GM21717 (cell line): ENCODE measurements around the gene SAT2.
"Not testable (repeated sequence)": the region's sequence is repeated elsewhere in the genome, so short reads cannot be mapped to it uniquely, and the experiment has no call there.

Experiments
- ATAC-seq: cut with Tn5 transposase; IDR thresholded peaks from one replicate; pipeline ENCODE4 v1.9.1; 2021; ENCODE audit warnings: mild to moderate bottlenecking, moderate library complexity; ENCODE audit not compliant: unreplicated experiment

SAT2 gene

DNA sequence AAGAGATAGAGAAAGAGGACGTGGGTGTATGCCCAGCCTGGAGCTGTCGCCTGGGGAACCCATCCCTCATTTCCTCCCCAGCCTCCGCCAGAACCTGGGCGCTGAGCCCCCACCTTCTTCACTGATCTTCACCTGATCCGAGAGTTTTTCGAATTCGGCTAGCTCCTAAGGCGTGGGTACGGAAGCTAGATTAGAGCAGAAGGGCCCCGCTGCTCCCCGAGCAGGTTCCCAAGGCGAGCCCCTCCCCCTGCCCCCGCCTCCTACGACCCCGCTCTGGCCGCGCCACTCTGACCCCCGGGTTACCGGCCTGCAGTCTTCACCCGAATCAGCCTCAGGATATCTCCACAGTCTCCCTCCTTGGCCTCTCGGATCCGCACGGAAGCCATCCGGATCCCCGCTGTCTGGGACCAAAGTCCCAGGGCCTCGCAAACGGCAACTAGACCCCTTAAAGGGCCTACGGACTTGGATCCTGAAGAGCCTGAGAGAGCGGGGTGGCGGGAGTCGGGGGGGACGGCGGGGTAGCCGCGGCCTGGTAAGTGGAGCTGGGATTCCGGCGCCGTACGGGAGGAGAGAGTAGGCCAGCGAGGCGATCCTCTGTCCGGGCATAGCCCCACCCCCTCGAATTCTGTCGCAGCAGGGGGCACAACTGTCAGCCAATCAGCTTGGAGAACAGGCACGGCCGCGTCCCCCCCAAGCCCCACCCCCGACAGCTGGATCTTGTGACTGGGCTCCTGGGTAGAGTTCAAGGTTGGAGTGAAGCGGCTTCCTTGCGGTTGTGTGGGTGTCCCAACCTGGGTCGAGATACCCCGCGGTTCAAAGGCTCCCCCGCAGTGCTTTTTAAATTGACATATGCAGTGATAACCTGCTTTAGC is at the start of gene SAT2:
SAT2 (minus strand) TSS at position 572 of the 872 bp plus-strand sequence; CDS start at position 386, 186 bp downstream.
- no peak for ATAC-seq

DNA sequence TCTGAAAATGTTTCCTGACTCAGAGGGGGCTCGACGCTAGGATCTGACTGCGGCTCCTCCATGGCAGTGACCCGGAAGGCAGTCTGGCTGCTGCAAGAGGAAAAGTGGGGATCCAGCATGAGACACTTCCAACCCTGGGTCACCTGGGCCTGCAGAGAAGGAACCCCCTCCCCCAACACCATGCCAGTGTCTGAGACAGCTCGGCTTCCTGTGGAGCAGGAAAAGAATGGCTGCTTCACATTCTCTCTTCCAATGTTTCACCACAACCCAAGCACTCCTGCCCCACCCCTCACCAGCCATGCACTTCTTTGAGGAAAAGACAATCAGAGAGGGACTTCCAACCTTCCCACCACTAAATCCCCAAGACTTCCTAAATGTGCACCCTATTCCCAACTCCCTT is 48.9 kb upstream of the SAT2 start:
- no peak for ATAC-seq

DNA sequence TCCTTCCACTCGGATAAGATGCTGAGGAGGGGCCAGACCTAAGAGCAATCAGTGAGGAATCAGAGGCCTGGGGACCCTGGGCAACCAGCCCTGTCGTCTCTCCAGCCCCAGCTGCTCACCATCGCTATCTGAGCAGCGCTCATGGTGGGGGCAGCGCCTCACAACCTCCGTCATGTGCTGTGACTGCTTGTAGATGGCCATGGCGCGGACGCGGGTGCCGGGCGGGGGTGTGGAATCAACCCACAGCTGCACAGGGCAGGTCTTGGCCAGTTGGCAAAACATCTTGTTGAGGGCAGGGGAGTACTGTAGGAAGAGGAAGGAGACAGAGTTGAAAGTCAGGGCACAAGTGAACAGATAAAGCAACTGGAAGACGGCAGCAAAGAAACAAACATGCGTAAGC is 47.3 kb upstream of the SAT2 start:
- no peak for ATAC-seq

DNA sequence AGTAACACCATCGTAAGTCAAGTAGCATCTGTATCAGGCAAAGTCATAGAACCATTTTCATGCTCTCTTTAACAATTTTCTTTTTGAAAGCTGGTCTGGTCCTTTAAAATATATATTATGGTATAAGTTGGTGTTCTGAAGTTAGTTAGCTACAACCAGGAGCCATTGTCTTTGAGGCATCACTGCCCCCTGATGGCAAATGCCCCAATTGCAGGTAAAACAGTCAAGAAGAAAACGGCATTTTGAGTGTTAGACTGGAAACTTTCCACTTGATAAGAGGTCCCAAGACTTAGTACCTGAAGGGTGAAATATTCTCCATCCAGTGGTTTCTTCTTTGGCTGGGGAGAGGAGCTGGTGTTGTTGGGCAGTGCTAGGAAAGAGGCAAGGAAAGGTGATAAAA is 45.6 kb upstream of the SAT2 start:
- no peak for ATAC-seq

DNA sequence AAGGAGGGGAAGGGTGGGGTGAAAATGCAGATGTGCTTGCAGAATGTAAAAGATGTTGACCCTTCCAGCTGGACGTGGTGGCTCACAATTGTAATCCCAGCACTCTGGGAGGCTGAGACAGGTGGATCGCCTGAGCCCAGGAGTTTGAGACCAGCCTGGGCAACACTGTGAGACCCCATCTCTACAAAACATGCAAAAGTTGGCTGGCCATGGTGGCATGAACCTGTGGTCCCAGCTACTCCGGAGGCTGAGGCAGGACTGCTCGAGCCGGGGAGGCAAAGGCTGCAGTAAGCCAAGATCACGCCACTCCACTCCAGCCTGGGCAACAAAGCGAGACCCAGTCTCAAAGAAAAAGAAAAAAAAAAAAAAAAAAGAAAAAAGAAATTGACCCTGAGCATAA is 40.9 kb upstream of the SAT2 start:
- ATAC-seq, result no peak

DNA sequence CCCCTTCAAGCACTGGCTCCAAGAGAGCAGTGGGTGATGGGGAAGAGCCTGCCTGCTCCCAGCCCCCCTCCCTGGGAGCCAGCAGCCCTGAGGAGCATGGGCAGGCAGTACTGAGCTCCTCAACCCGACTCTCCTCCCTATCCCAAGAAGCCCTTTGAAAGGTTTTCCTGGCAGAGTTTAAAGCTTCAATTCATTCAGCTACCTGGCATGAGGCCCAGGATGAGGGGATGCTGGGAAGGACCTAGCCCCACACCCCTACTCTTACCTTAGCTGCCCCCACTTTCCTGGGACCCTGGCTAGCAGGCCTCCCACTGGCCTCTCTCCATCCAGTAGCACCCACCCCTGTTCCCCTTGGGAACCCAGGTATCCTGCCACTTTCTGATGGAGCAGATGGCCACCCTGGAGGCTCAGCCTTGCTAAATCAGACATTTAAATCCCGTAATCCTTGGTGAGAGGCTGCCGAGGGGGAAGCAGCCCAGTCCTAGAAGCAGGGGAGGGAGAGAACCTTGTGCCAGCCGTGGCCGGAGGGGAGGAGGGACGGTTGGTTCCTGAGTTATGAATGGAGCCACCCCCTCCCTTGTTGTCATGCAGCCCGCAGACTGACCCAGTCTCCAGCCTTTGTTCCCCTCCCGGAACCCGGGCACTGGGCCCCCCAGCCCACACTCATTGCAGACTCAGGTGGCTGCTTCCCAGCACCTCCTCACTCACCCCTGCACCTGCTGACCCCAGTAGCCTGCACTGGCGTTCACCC is 40.2 kb upstream of the SAT2 start:
- no peak for ATAC-seq

DNA sequence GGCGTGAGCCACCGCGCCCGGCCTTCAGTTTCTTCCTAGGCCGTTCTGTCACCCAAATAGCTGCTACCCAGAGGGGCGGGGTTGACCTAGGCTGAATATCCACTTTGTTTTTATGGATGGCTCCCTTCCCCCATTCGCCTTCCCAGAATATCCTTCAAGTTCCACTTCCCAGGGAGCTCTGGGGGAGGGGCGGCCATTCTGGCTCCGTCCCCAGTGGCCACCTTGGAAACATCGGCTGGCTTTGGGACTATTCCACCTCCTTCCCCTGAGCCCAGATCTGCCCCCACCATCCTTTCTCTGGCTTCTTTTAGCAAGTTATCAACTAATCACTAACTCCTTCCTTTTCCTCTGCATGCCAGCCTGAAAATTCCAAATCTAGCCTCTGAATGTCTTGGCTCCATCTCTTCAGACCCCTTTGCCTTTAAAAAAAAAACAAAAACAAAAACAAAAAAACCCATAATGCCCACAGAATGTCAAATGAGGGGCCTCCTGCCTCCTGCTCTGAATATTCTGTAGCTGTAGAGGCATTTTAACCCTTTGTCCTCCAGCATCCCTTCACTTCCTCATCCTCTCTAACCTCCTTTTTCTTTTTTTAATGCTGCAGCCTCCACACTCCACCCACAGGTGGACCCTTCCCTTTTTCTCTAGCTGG is 29.5 kb upstream of the SAT2 start:
- ATAC-seq, result no peak

DNA sequence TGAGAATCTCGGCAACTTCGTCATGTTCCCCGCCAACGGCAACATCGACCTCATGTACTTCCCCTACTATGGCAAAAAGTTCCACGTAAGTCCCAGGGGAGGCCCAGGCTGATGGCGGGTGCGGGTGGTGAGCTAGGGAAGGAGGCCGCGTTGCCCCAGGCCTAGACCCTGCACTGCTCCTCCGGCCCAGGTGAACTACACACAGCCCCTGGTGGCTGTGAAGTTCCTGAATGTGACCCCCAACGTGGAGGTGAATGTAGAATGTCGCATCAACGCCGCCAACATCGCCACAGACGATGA is 27.9 kb upstream of the SAT2 start:
- ATAC-seq, result no peak

DNA sequence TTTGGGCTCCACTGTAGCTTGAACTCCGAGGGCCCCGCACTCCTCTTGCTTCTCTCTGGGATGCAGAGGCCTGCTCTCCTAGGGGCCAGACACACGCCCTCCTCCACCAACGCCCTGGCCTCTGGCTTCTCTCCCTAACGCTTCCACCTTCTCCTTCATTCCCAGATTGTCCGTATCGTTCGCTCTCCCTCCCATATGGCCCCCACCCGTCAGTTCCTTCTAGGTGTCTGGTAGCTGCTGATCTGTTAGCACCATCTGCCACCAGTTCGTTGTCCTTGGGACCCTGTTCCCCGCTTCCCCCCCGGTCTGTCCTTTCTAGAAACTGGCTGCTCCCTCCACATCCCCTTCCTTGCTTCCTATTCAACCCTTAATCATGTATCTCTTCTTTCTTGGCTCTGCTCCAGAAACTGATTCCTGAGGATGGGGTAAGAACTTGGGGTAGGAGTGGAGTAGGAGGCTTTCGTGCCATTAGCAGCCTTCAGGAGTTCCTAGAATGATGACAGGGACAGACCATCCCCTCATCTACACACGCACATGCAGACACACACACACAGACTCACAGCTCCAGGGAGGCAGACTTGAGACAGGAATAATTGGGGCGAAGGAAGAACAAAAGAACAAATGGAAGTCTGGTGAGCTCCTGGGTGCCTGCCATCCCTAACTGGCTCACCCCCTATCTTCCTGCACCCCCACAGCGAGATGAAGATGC is 27.4 kb upstream of the SAT2 start:
- no peak for ATAC-seq

DNA sequence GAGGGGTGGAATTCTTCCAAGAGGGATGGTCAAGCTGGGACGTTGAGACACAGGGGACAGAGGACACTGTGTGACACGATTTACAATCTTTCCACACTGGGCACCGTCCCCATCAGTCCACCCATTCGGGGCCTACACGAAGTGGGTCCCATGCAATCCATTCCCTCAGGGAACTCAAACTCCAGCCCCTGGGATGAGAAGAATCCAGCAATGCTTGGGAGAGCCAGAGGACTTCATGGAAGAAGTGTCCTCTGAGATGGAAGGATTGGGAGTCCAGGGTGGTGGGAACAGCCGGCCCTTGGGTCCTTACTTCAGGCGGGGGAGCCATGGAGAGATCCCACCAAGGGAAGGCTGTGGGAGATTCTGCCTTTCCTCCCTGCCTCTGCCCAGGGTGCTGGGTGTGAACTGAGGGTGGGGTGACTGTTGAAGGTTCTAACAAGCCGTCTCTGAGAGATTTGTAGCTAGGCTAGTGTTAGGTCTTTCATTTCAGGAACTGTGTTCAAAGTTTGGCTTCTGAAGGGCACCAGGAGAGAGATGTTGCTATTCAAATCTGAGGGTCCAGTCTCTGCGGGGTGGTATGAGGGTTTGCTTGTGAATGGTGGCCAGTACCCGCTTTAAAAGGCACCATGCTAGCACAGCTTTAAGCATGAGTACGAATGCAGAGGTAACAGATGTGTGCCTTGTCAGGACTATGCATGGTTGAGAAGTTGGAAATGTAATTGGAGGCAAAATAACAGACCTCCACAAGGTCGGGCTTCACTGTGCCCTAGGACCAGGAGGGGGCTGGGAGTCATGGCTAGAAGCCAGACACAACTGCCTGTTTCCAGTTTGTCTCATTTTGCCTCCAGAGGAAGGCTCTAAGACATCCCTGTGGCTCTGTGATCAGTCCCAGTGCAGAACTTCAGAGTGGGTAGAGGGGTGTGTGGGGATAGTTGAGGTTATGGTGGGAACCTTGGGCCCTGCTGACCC is 25.1 kb upstream of the SAT2 start:
- no peak for ATAC-seq

DNA sequence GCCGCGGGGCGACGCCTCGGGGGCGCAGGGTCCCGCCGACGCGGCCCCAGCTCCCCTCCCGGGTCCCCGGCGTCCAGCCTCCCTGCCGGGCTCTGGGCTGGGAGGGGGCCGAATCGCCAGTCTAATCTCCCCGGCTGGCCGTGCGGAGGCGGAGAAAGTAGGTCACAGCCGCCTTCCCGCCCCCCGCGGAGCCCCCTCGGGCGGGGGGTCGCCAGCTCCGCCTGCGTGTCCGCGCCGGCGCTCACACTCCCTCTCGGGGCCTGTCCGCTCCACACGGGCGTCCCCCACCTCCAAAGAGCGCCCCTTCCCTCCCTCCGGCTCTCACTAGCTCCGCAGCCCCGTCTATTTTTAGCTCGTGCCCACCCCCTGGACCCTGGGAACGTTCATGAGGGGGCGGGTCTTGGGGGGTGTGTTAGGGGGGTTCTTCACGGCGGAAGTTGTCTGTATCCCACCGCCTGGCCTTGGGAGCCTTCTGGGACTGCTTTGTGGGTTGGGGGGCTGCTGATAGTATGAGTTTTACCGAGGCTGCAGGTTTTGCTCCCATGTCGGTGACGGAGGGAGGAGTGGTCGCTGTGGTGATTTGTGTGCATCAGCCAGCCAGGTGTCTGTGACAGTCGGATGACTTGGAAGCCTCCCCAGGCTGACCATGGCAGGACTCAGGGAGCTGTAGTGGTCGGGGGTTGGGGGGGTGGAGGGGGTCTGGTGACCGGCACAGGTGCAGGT is 24.2 kb upstream of the SAT2 start:
- no peak for ATAC-seq

DNA sequence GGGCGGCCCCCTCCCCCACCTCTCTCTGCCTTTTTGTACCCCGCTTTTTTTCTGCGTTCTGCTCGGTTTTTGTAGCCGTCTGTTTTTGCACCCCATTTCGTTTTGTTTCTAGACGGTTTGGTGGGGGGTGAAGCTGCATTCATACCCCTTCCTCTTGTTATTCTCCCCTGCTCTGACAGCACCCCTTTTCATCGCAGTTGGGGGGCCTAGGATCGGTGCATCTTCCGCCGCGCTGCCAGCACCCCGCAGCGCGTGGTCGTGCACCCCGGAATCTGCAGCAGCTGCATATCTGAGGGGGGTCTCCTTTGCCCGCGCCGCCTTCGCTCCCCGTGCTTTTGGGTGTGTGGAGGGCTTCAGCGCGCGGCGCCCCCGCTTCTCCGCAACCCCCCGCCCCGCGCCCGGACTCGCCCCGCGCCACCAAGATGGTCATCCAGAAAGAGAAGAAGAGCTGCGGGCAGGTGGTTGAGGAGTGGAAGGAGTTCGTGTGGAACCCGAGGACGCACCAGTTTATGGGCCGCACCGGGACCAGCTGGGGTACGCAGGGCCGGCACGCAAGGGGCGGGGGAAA is 23.6 kb upstream of the SAT2 start:
- ATAC-seq, result no peak

DNA sequence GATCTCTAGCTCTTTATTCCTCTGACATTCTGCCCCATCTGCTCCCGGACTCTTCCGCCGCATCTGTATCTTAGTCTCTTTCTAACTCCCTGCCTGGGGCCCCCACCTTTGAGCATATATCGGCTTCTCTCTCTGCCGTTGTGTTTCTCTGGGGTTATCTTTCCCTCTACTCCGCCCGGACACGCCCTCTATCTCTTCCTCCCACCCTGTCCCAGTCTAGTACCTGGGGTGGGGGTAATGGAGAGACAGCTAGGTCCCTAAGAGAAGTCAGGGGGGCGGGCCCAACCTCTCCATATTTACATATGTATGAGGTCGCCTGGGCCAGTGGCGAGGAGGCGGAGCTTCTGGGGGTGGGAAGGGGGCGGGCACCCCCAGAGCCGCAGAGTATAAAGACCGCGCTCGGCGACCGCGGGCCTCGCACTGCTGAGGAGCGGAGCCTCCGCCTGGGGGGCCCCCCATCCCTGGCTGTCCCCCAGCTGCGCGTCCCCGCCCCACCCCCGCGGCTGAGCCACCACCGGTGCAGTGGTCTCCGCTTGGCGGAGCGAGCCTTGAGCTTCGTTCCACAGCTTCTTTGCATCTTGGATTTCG is 23.0 kb upstream of the SAT2 start, which contains the start of gene ATP1B2:
ATP1B2 (plus strand) TSS at position 418 of the 588 bp plus-strand sequence. CDS start 593 bp downstream, outside the sequence.
- no peak for ATAC-seq

DNA sequence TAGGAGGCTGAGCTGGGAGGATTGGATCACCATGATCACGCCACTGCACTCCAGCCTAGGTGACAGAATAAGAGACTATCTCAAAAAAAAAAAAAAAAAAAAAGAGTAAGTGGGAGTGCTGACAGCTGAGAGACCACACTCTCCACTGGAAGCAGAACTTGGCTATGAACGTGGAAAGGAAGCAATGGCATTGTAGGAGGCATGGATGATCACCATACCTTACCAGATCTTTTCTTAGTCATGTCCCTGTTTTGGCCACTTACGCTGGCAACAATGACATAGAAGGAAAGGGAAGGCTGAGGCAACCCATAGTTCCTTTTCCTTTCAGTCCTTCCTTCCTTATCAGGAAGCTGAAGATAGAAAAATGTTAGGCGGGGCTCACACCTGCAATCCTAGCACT is 19.4 kb upstream of the SAT2 start:
- no peak for ATAC-seq

DNA sequence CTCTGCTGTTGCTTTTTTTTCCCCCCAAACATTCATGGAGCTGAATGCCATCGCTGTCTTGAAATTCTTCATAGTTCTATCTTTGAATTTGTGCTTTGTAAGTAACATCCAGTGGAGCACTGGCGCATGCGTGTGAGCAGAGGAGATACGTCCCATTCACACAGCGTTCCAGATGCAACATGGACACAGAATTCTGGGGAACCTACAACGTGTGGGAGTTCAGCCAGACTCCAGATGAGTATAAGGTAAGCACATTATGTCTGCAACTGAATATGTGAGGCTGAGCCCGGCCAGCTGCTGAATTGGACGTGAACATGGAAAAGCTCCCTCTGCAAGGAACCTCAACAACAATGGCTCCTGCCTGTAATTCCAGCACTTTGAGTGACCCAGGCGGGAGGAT is 18.8 kb upstream of the SAT2 start:
- ATAC-seq, result no peak

DNA sequence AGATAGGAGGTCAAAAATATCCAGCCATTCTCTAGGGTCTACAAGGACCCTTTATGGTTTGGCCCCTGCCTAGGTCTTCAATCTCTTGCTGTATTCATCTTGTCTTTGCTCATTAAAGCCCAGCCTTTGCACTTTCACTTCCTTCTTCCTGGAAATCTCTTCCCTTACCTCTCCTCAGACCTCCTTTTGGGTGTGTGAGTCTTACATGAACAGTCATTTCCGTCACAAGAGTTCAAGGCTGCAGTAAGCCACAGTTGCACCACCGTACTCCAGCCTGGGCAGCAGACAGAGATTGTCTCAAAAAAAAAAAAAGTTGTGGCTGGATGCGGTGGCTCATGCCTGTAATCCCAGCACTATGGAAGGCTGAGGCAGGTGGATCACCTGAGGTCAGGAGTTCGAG is 17.2 kb upstream of the SAT2 start:
- ATAC-seq, result no peak

DNA sequence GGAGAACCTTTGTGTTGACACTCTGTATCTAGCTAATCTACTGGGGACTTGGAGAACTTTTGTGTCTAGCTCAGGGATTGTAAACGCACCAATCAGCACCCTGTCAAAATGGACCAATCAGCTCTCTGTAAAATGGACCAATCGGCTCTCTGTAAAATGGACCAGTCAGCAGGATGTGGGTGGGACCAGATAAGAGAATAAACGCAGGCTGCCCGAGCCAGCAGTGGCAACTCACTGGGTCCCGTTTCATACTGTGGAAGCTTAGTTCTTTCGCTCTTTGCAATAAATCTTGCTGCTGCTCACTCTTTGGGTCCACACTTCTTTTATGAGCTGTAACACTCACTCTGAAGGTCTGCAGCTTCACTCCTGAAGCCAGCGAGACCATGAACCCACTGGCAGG is 14.0 kb upstream of the SAT2 start:
- ATAC-seq, result not testable (repeated sequence)

DNA sequence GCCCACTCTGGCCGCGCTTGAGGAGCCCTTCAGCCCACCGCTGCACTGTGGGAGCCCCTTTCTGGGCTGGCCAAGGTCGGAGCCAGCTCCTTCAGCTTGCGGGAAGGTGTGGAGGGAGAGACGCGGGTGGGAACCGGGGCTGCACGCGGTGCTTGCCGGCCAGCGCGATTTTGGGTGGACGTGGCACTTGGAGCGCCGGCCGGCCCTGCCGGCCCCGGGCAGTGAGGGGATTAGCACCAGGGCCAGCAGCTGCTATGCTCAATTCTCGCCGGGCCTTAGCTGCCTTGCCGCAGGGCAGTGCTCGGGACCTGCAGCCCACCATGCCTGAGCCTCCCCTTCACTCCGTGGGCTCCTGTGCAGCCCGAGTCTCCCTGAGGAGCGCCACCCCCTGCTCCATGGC is 13.2 kb upstream of the SAT2 start:
- no peak for ATAC-seq

DNA sequence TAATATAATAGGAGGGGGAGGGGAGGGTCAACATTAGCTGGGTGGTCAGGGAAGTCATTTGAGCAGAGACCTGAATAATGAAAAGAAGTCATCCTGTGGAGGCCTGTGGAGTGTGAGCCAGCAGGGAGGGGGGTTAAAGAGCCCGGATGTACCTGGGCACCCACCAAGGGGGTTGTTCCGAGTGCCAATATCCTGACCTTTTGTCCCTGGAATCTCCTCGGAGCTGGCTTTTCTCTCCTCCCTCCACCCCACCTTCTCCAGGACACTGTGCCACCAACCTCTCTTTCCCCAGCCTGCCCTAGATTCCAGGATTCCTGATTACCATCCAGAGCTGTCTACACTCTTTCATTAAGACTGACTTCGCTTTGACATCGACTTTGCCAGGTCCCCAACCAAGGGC is 8.5 kb upstream of the SAT2 start:
- no peak for ATAC-seq
